Measurements from ENCODE around the gene SYT15.
"Not testable (repeated sequence)": the region's sequence is repeated elsewhere in the genome, so short reads cannot be mapped to it uniquely, and the experiment has no call there.

SYT15 gene

DNA sequence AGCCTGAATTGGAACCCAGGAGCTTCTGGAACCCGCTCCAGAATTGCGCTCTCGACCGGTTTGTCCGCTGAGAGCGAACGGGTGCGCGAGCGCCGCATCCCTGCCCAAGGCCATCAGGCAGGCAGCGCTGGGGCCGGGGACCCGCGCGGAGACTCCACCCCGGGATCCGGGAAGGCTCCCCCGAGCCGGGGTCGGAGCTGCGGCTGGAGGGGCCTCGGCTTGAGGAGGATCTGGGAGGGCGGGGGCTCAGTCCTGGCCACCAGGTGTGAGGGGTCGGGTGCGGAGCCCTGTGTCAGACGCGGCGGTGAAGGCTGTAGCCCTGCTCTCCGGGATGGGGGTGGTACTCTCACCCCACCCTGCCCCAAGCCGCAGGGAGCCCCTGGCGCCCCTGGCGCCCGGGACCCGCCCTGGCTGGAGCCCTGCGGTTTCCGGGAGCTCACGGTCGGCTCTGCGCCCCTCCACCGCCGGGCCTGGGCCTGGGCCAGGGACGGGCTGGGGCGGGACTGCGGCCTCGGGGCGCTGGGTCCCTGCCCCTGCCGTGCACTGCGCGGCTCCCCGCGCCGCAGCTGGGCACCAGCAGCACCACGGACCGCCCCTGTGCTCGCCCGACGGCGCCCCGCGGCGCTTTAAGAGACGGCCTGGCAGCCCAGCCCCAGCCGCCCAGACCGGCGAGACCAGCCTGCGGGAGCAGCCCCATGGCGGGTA is at the start of gene SYT15:
TSS of gene SYT15 (plus strand) at position 655 of the 705 bp plus-strand sequence. CDS start at position 696, 41 bp downstream.
- H3K36me3 ChIP-seq; H3K27ac ChIP-seq; H3K27me3 ChIP-seq (ENCODE audit: insufficient read depth, low read depth, severe bottlenecking); H3K4me3 ChIP-seq (ENCODE audit: low read depth, low read length); H3K9me3 ChIP-seq (ENCODE audit: severe bottlenecking); DNase-seq: not testable (repeated sequence)

DNA sequence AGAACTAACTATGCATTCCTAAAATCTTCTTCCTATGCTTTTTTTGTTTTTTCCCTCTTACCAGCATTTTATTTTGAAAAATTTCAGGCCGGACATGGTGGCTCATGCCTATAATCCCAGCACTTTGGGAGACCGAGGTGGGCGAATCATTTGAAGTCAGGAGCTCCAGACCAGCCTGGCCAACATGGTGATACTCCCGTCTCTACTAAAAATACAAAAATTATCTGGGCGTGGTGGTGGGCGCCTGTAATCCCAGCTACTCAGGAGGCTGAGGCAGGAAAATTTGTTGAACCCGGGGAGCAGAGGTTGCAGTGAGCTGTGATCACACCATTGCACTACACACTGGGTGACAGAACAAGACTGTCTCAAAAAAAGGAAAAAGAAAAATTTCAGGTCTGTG is 49.2 kb upstream of the SYT15 start:
- H3K9me3 ChIP-seq (ENCODE audit: severe bottlenecking); H3K27ac ChIP-seq; H3K4me3 ChIP-seq (ENCODE audit: low read depth, low read length); DNase-seq; H3K27me3 ChIP-seq (ENCODE audit: insufficient read depth, low read depth, severe bottlenecking); H3K36me3 ChIP-seq: not testable (repeated sequence)

DNA sequence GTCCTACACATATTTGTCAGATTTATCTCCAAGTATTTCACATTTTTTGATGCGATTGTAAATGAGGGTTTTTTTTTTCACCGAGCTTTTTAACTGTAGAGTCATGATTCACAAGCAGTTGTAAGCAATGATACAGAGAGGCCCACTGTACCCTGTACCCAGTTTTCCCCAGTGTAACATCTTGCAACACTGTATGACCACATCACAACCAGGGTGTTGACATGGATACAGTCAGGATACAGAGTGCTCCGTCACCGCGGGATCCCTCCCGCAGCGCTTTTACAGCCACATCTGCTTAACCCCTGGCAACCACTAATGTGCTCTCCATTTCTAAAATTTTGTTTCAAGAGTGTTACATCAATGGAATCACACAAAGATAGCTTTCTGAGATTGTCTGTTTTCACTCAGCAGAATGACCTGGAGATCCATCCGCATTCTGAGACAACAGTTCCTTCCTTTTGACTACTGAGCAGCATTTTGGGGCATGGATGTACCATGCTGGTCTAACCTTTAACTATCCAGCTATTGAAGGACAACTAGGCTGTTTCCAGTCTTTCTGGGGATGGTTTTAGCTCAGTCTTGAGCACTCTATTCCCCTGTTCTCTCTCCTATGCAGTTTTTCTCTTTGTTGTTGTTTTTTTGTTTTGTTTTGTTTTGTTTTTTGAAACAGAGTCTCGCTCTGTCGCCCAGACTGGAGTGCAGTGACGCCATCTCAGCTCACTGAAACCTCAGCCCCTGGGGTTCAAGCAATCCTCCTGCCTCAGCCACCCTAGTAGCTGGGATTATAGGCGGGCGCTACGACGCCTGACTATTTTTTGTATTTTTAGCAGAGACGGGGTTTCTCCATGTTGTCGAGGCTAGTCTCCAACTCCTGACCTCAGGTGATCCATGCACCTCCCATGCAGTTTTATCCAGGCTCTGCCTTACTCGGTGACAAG is 48.4 kb upstream of the SYT15 start:
- no peaks in the 10 kb centered on the region for H3K36me3 ChIP-seq
- H3K27me3 ChIP-seq (ENCODE audit: insufficient read depth, low read depth, severe bottlenecking), result no peaks in the 10 kb centered on the region
- TF ChIP-seq, protein P1, sequence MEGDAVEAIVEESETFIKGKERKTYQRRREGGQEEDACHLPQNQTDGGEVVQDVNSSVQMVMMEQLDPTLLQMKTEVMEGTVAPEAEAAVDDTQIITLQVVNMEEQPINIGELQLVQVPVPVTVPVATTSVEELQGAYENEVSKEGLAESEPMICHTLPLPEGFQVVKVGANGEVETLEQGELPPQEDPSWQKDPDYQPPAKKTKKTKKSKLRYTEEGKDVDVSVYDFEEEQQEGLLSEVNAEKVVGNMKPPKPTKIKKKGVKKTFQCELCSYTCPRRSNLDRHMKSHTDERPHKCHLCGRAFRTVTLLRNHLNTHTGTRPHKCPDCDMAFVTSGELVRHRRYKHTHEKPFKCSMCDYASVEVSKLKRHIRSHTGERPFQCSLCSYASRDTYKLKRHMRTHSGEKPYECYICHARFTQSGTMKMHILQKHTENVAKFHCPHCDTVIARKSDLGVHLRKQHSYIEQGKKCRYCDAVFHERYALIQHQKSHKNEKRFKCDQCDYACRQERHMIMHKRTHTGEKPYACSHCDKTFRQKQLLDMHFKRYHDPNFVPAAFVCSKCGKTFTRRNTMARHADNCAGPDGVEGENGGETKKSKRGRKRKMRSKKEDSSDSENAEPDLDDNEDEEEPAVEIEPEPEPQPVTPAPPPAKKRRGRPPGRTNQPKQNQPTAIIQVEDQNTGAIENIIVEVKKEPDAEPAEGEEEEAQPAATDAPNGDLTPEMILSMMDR (IDR thresholded peaks at IDR 0.05; ENCODE audit: low read depth, low read length), result no peak
- no peak overlapping the region for H3K27ac ChIP-seq
- no peak overlapping the region for H3K4me3 ChIP-seq (ENCODE audit: low read depth, low read length)
- no peak for DNase-seq
- peaks cover 3% of the 10 kb centered on the region for H3K9me3 ChIP-seq (ENCODE audit: severe bottlenecking)

DNA sequence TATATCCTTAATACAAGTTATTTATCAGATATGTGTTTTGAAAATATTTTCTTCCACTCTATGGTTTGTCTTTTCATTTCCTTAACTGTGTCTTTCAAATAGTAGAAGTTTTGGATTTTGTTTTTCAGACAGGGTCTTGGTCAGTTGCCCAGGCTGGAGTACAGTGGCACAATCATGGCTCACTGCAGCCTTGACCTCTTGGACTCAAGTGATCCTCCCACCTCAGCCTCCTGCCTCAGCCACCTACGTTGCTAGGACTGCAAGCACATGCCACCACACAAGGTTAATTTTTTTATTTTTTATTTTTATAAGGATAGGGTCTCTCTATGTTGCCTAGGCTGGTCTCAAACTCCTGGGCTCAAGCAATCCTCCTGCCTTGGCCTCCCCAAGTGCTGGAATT is 46.7 kb upstream of the SYT15 start:
- not testable (repeated sequence) for H3K27me3 ChIP-seq (ENCODE audit: insufficient read depth, low read depth, severe bottlenecking); H3K27ac ChIP-seq; DNase-seq; H3K9me3 ChIP-seq (ENCODE audit: severe bottlenecking); H3K4me3 ChIP-seq (ENCODE audit: low read depth, low read length); H3K36me3 ChIP-seq

DNA sequence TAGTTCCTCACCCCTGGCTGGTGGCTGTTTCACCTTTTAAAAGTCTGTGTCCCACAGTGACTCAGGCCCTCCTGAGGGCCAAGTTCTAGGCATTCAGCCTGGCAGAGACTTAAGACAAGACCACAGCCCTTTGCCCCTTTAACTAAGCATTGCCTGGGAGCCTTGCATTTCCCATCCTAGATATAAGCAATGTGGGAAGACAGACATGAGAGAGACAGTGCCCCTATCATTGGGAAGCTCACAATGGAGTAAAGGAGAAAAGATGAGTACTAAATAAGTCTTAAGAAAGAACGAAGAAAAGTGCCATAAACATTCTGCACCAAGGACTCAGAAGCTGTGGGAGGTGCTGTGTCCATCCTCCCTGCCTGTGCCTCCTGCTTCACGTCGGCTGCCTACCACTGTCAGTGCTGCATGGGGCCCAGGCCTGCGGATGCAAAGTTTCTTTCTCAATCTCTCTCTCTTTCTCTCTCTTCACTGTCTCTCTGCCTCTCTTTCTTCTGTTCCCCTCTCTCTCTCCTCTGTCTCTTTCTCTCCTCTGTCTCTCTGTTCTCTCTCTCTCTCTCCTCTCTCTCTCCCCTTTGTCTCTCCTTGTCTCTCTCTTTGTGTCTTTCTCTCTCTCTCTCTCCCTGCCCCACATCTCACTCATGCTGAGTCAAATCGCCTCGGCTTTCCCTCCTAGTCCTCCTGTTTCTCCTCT is 44.0 kb upstream of the SYT15 start:
- Histone ChIP-seq H3K36me3 (no peaks in the 10 kb centered on the region), H3K9me3 (ENCODE audit: severe bottlenecking) (no peaks in the 10 kb centered on the region), H3K27me3 (ENCODE audit: insufficient read depth, low read depth, severe bottlenecking) (no peaks in the 10 kb centered on the region), H3K27ac (no peak overlapping the region), H3K4me3 (ENCODE audit: low read depth, low read length) (no peak overlapping the region)
- no peak for DNase-seq
- TF ChIP-seq, protein P1 (IDR thresholded peaks at IDR 0.05; ENCODE audit: low read depth, low read length), result no peak

DNA sequence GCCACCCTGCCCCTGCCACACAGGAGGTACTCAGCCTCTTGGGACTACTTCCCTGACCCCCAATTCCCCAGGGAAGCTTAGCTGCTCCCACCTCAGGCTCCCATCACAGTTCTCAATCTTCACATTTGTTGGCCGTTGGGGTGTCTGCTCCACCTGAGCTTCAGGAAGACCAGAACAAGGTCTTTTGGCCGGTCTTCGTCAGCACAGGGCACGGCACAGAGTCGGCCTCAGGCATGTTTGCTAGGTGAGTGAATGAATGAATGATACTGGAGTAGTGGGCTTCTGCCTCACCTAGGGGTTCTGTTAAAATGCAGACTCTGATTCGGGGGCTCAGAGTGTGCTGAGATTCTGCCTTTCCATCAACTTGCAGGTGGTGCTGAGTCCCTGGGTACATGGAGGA is 42.8 kb upstream of the SYT15 start:
- DNase-seq, result no peak
- TF ChIP-seq, protein P1 (IDR thresholded peaks at IDR 0.05; ENCODE audit: low read depth, low read length), result no peak
- H3K36me3 ChIP-seq, result no peaks in the 10 kb centered on the region

DNA sequence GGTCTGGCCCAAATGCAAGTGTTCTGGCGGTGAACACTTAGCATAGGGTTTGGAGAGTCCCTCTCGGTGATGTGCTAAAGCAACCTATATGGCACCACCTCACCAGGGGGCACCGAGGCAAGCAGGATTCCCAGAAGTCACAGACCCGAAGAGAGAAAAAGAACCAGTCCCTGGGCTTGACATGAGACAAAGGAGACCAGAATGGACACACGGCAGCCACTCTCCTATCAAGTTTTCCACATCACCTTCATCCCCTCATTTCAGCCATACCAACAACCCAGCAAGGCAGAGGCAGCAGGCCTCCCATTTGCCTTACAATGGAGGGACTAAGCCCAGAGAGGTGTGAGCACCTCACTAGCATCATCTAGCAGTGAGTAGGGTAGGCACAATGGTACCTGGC is 42.1 kb upstream of the SYT15 start:
- H3K4me3 ChIP-seq (ENCODE audit: low read depth, low read length), result no peak overlapping the region
- H3K9me3 ChIP-seq (ENCODE audit: severe bottlenecking), result no peaks in the 10 kb centered on the region
- TF ChIP-seq, protein P1 (IDR thresholded peaks at IDR 0.05; ENCODE audit: low read depth, low read length), result no peak
- no peaks in the 10 kb centered on the region for H3K36me3 ChIP-seq
- no peak overlapping the region for H3K27ac ChIP-seq
- DNase-seq, result no peak
- no peaks in the 10 kb centered on the region for H3K27me3 ChIP-seq (ENCODE audit: insufficient read depth, low read depth, severe bottlenecking)

More for the DNA sequence above, 42.8 kb upstream of the SYT15 start:
- Histone ChIP-seq H3K4me3 (ENCODE audit: low read depth, low read length) (no peak overlapping the region), H3K27ac (no peak overlapping the region), H3K27me3 (ENCODE audit: insufficient read depth, low read depth, severe bottlenecking) (no peaks in the 10 kb centered on the region), H3K9me3 (ENCODE audit: severe bottlenecking) (no peaks in the 10 kb centered on the region)

All from WERI-Rb-1 (cell line).